Left renal pelvis (tissue), 4 donors: ENCODE data around the gene OSBPL10. TPM values are rescaled to one million over a fixed set of nuclear protein-coding genes. Genes with fewer than 3 reads are reported as not detected.

Source experiments
- DNase-seq, 4 donors: peaks; one replicate each; pipeline ENCODE4 v3.0.0-alpha.2; 2013; ENCODE audit warnings: low read depth in 4 of 4, low spot score in 3 of 4
- polyA plus RNA-seq, 4 donors: library from polyadenylated mRNA; unstranded; fragments of 120-200 nt; gene quantifications; one replicate each; pipeline ENCODE4 v1.2.1, GENCODE V29; 2013; ENCODE audit not compliant: insufficient read length in 4 of 4

OSBPL10 gene
- polyA plus RNA-seq, 4 donors: 14.3 to 21.3 (median 19.1) TPM

- no peak for DNase-seq
These were observed 20.1 kb downstream of the OSBPL10 start for GRCh38 chr3:31960793-31961431.

GRCh38 chr3:31959951-31960792 lies 20.9 kb downstream of the OSBPL10 start:
- DNase-seq: no peak

GRCh38 chr3:31959251-31959650 lies 21.8 kb downstream of the OSBPL10 start:
- DNase-seq: no peak

- DNase-seq: no peak
These were observed 22.3 kb downstream of the OSBPL10 start for GRCh38 chr3:31958701-31959152.

GRCh38 chr3:31957106-31957505 lies 24.0 kb downstream of the OSBPL10 start:
- no peak for DNase-seq

- no peak for DNase-seq
These were observed 25.5 kb downstream of the OSBPL10 start for GRCh38 chr3:31955581-31955980.

GRCh38 chr3:31953636-31954035 lies 27.4 kb downstream of the OSBPL10 start:
- no peak for DNase-seq

- DNase-seq: no peak
These were observed 28.0 kb downstream of the OSBPL10 start for GRCh38 chr3:31953091-31953490.

GRCh38 chr3:31952205-31952604 lies 28.9 kb downstream of the OSBPL10 start:
- DNase-seq: no peak

- DNase-seq: no peak
These were observed 32.8 kb downstream of the OSBPL10 start for GRCh38 chr3:31948280-31948679.

- no peak for DNase-seq
These were observed 33.4 kb downstream of the OSBPL10 start for GRCh38 chr3:31947671-31948091.

GRCh38 chr3:31947162-31947561 lies 33.9 kb downstream of the OSBPL10 start:
- DNase-seq: no peak

- DNase-seq: no peak
These were observed 34.5 kb downstream of the OSBPL10 start for GRCh38 chr3:31946484-31947081.

GRCh38 chr3:31945738-31946052 lies 35.4 kb downstream of the OSBPL10 start:
- no peak for DNase-seq

- no peak for DNase-seq
These were observed 38.0 kb downstream of the OSBPL10 start for GRCh38 chr3:31943041-31943440.

- no peak for DNase-seq
These were observed 38.6 kb downstream of the OSBPL10 start for GRCh38 chr3:31942446-31942845.

- no peak for DNase-seq
These were observed 43.8 kb downstream of the OSBPL10 start for GRCh38 chr3:31937225-31937624.

GRCh38 chr3:31936420-31937060 lies 44.5 kb downstream of the OSBPL10 start:
- no peak for DNase-seq

GRCh38 chr3:31934866-31935265 lies 46.2 kb downstream of the OSBPL10 start:
- no peak for DNase-seq

GRCh38 chr3:31934018-31934417 lies 47.0 kb downstream of the OSBPL10 start:
- DNase-seq: no peak

GRCh38 chr3:31932990-31933389 lies 48.1 kb downstream of the OSBPL10 start:
- no peak for DNase-seq
